OCI-M1 (cell line): ENCODE results near the gene DNAJC22.
A peak's percentile ranks its signal among the peaks of the same experiment; 100 is the strongest.
"Not testable (repeated sequence)": the region's sequence is repeated elsewhere in the genome, so short reads cannot be mapped to it uniquely, and the experiment has no call there.

Experiments
- DNase-seq: peaks from one replicate; lab custom pipeline; 2025; lab: John Stamatoyannopoulos, UW

The DNAJC22 gene

GRCh38 chr12:49375406-49375805, 28.7 kb downstream of the DNAJC22 start:
- no peak for DNase-seq

- DNase-seq: no peak
Measured at GRCh38 chr12:49377386-49377785, 30.7 kb downstream of the DNAJC22 start.

- DNase-seq: not testable (repeated sequence)
Measured at GRCh38 chr12:49380184-49380583, 33.5 kb downstream of the DNAJC22 start.

DNA sequence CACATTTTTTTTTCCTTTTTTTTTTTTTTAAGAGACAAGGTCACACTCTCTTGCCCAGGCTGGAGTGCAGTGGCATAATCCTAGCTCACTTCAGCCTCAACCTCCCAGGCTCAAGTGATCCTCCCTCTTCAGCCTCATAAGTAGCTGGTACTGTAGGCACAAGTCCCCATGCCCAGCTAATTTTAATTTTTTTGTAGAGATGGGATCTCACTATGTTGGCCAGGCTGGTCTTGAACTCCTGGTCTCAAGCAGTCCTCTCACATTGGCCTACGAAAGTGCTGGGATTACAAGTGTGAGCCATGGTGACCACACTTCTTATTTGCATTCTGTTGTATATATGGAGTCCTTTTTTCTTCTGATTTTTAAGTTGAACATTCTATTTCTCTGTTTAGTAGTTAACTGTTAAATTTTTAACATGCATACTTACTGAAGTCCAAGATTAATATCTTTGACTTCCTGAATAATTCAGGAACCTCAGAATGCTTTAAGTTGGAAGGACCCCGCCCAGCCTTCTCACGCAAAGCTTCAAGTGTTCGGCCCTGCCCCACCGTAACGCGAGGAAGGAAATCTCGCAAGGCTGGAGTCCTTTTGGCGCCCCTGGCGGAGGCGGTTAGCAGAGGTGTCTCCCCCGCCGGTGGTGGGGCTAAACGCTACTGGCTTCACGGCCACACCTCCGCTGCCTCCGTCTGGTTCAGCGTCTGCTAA, 42.1 kb downstream of the DNAJC22 start:
- peak; percentile 86 for DNase-seq

DNA sequence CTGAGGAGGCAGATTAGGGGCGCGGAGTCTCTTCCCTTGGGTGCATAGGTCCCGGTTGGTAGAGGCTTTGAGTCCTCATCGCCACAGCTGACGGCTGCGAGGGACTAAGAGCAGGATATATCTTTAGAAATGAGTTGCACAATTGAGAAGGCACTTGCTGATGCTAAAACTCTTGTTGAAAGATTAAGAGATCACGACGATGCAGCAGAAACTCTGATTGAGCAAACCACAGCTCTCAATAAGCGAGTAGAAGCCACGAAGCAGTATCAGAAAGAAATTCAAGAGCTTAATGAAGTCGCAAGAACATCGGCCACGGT, 42.7 kb downstream of the DNAJC22 start:
- no peak for DNase-seq

GRCh38 chr12:49397000-49397399, 50.3 kb downstream of the DNAJC22 start:
- no peak for DNase-seq

- DNase-seq: peak; percentile 61
Measured at GRCh38 chr12:49400304-49400703, 53.6 kb downstream of the DNAJC22 start.
